HL-60 (cell line): Measurements from ENCODE around the gene HTR3A.
"Not testable (repeated sequence)": the region's sequence is repeated elsewhere in the genome, so short reads cannot be mapped to it uniquely, and the experiment has no call there.

ENCODE experiments used
- DNase-seq, 2 experiments: peaks; one replicate each; pipeline ENCODE4 v3.0.0-alpha.2; 2010 to 2020; ENCODE audit warnings: low read depth in 1 of 2, low spot score in 1 of 2
- H3K27ac ChIP-seq: fragments of 250-450 bp; sonication (Bioruptor Pico); replicated peaks from 2 replicates; pipeline ENCODE4 v1.5.1; 2020; ENCODE audit warnings: mild to moderate bottlenecking, moderate library complexity
- H3K27me3 ChIP-seq: fragments of 250-450 bp; sonication (Bioruptor Pico); 2 replicates; pipeline ENCODE4 v1.5.1; 2021; ENCODE audit warnings: mild to moderate bottlenecking, moderate library complexity; ENCODE audit not compliant: insufficient read depth, poor library complexity, severe bottlenecking
- H3K4me3 ChIP-seq: replicated peaks from 2 replicates; pipeline ENCODE4 v1.5.1; 2011; ENCODE audit warnings: mild to moderate bottlenecking, control low read depth, low read length; ENCODE audit not compliant: insufficient read depth
- CTCF ChIP-seq: IDR thresholded peaks from one replicate; pipeline ENCODE4 v1.5.1; 2011; ENCODE audit warnings: low read length, control low read depth, inconsistent platforms; ENCODE audit not compliant: insufficient read depth
- GABPA ChIP-seq: IDR thresholded peaks from 2 replicates; pipeline ENCODE4 v1.6.1; 2012; ENCODE audit warnings: low read depth
- POLR2AphosphoS5 ChIP-seq: IDR thresholded peaks from 2 replicates; pipeline ENCODE4 v1.6.1; 2012; ENCODE audit warnings: low read depth
- REST ChIP-seq: IDR thresholded peaks from 2 replicates; pipeline ENCODE4 v1.6.1; 2012; ENCODE audit warnings: low read depth; ENCODE audit not compliant: insufficient replicate concordance
- SPI1 ChIP-seq: IDR thresholded peaks from 2 replicates; pipeline ENCODE4 v1.6.1; 2012; ENCODE audit warnings: low read depth, mild to moderate bottlenecking, borderline replicate concordance
- long read RNA-seq: library from polyadenylated mRNA; unstranded; transcript quantifications from one replicate; pipeline ENCODE4 v2.0.0, GENCODE V29; 2020

The HTR3A gene
- long read RNA-seq = 0 reads

- no peaks in the 10 kb centered on the region for H3K27me3 ChIP-seq
- no peak within 1 kb of the TSS for H3K4me3 ChIP-seq
- TF ChIP-seq CTCF (no peak), GABPA (no peak)
- no peak within 1 kb of the TSS for H3K27ac ChIP-seq
- no peak for DNase-seq
Measured at GRCh38 chr11:113974741-113975470, at the start of gene HTR3A. Gene HTR3A (plus strand): TSS chr11:113975108. CDS start chr11:113975326, 218 bp downstream.

- no peak overlapping the region for H3K27ac ChIP-seq
- no peak for TF ChIP-seq CTCF
- TF ChIP-seq GABPA = no peak
- TF ChIP-seq POLR2AphosphoS5 = no peak
- no peak for TF ChIP-seq SPI1
- TF ChIP-seq REST = no peak
- DNase-seq = no peak
- no peak overlapping the region for H3K4me3 ChIP-seq
- H3K27me3 ChIP-seq = no peaks in the 10 kb centered on the region
Measured at GRCh38 chr11:113926273-113927197, 48.4 kb upstream of the HTR3A start.

GRCh38 chr11:113928311-113928710, 46.6 kb upstream of the HTR3A start:
- TF ChIP-seq POLR2AphosphoS5 (no peak), SPI1 (peak; percentile 34; the same call in 1 of the 2 replicates)
- H3K27ac ChIP-seq = no peak overlapping the region
- no peak overlapping the region for H3K4me3 ChIP-seq
- DNase-seq = peak in 1 of 2 experiments; percentile 29
- no peaks in the 10 kb centered on the region for H3K27me3 ChIP-seq

GRCh38 chr11:113932788-113933187, 42.1 kb upstream of the HTR3A start:
- H3K27ac ChIP-seq = no peak overlapping the region
- H3K27me3 ChIP-seq = no peaks in the 10 kb centered on the region
- H3K4me3 ChIP-seq = no peak overlapping the region
- no peak for DNase-seq
- TF ChIP-seq SPI1 (no peak), POLR2AphosphoS5 (no peak), CTCF (no peak), GABPA (no peak), REST (no peak)

GRCh38 chr11:113934193-113934592, 40.7 kb upstream of the HTR3A start:
- not testable (repeated sequence) for DNase-seq, H3K27ac ChIP-seq, H3K27me3 ChIP-seq, H3K4me3 ChIP-seq
